GM19099 (cell line): ENCODE results near the gene ORC2.

Source experiments
- POLR2A ChIP-seq: IDR thresholded peaks from 3 replicates; pipeline ENCODE4 v1.6.1; 2011; ENCODE audit warnings: low read depth; ENCODE audit not compliant: insufficient read length; ENCODE audit errors: extremely low read depth

The ORC2 gene

GRCh38 chr2:200963124-200963917 lies at the start of gene ORC2:
TSS of gene ORC2 (minus strand) at chr2:200963660. CDS start at chr2:200958123, 5,537 bp downstream.
- peak; percentile 50 for TF ChIP-seq POLR2A

- TF ChIP-seq POLR2A: no peak
These were observed 44.9 kb upstream of the ORC2 start for GRCh38 chr2:201008296-201008829.

GRCh38 chr2:201007584-201007998 lies 44.1 kb upstream of the ORC2 start:
- TF ChIP-seq POLR2A: no peak

- no peak for TF ChIP-seq POLR2A
These were observed 43.2 kb upstream of the ORC2 start for GRCh38 chr2:201006704-201007103.

GRCh38 chr2:201004370-201004769 lies 40.9 kb upstream of the ORC2 start:
- no peak for TF ChIP-seq POLR2A

- no peak for TF ChIP-seq POLR2A
These were observed 29.6 kb upstream of the ORC2 start for GRCh38 chr2:200993097-200993496.

- TF ChIP-seq POLR2A: no peak
These were observed 23.7 kb upstream of the ORC2 start for GRCh38 chr2:200987137-200987536.

- no peak for TF ChIP-seq POLR2A
These were observed 22.3 kb upstream of the ORC2 start for GRCh38 chr2:200985799-200986198.

- no peak for TF ChIP-seq POLR2A
These were observed 13.2 kb upstream of the ORC2 start for GRCh38 chr2:200976710-200977109.

GRCh38 chr2:200975672-200976071 lies 12.2 kb upstream of the ORC2 start:
- TF ChIP-seq POLR2A: no peak

GRCh38 chr2:200968735-200969134 lies 5.3 kb upstream of the ORC2 start:
- no peak for TF ChIP-seq POLR2A

GRCh38 chr2:200968162-200968561 lies 4.7 kb upstream of the ORC2 start:
- no peak for TF ChIP-seq POLR2A

GRCh38 chr2:200966770-200967169 lies 3.3 kb upstream of the ORC2 start:
- TF ChIP-seq POLR2A: no peak

GRCh38 chr2:200964498-200964897 lies 1.0 kb upstream of the ORC2 start:
- TF ChIP-seq POLR2A: no peak

GRCh38 chr2:200962811-200963123 lies 693 bp downstream of the ORC2 start:
- TF ChIP-seq POLR2A: no peak

GRCh38 chr2:200961674-200962073 lies 1.8 kb downstream of the ORC2 start:
- no peak for TF ChIP-seq POLR2A

GRCh38 chr2:200950378-200950777 lies 13.1 kb downstream of the ORC2 start:
- no peak for TF ChIP-seq POLR2A

- TF ChIP-seq POLR2A: no peak
These were observed 18.1 kb downstream of the ORC2 start for GRCh38 chr2:200945395-200945729.
